Stimulated activated naive CD8-positive, alpha-beta T cell treated with anti-CD3 and anti-CD28 coated beads, Interleukin-15, Interleukin-2, amounts not matched to agents 100 ng/mL and 50 ng/mL, for 24 hours (primary cell): ENCODE measurements around the gene RNU1-2.
"Not testable (repeated sequence)": the region's sequence is repeated elsewhere in the genome, so short reads cannot be mapped to it uniquely, and the experiment has no call there.

ENCODE experiments used
- H3K27ac Mint-ChIP-seq: one replicate; pipeline ENCODE4 v1.8.0; 2021; ENCODE audit warnings: mild to moderate bottlenecking, mixed read lengths
- H3K27me3 Mint-ChIP-seq: one replicate; pipeline ENCODE4 v1.8.0; 2021; ENCODE audit warnings: mixed read lengths
- H3K36me3 Mint-ChIP-seq: one replicate; pipeline ENCODE4 v1.8.0; 2021; ENCODE audit warnings: low read depth, mixed read lengths
- H3K4me1 Mint-ChIP-seq: one replicate; pipeline ENCODE4 v1.8.0; 2021; ENCODE audit warnings: low read depth, mixed read lengths
- H3K4me3 Mint-ChIP-seq: one replicate; pipeline ENCODE4 v1.8.0; 2021; ENCODE audit warnings: mild to moderate bottlenecking, mixed read lengths
- H3K9me3 Mint-ChIP-seq: one replicate; pipeline ENCODE4 v1.8.0; 2021; ENCODE audit warnings: mixed read lengths

RNU1-2 gene

GRCh38 chr1:16925635-16926490, 30.1 kb downstream of the RNU1-2 start:
- H3K36me3 Mint-ChIP-seq, result no peaks in the 10 kb centered on the region

GRCh38 chr1:16926491-16927073, 30.8 kb downstream of the RNU1-2 start:
- H3K4me1 Mint-ChIP-seq, result peaks cover 15% of the 10 kb centered on the region
- H3K4me3 Mint-ChIP-seq, result no peak overlapping the region
- no peaks in the 10 kb centered on the region for H3K9me3 Mint-ChIP-seq
- no peak overlapping the region for H3K27ac Mint-ChIP-seq
- no peaks in the 10 kb centered on the region for H3K27me3 Mint-ChIP-seq
- H3K36me3 Mint-ChIP-seq, result no peaks in the 10 kb centered on the region

More at GRCh38 chr1:16925635-16926490, 30.1 kb downstream of the RNU1-2 start:
- Mint-ChIP-seq H3K9me3 (no peaks in the 10 kb centered on the region), H3K4me3 (no peak overlapping the region), H3K27ac (no peak overlapping the region), H3K27me3 (no peaks in the 10 kb centered on the region), H3K4me1 (peaks cover 23% of the 10 kb centered on the region)

- Mint-ChIP-seq H3K4me3 (no peak overlapping the region), H3K27me3 (no peaks in the 10 kb centered on the region), H3K9me3 (no peaks in the 10 kb centered on the region), H3K27ac (no peak overlapping the region), H3K4me1 (peaks cover 9% of the 10 kb centered on the region), H3K36me3 (no peaks in the 10 kb centered on the region)
Measured at GRCh38 chr1:16927256-16927655, 31.5 kb downstream of the RNU1-2 start.

- Mint-ChIP-seq H3K4me1 (peaks cover 4% of the 10 kb centered on the region), H3K36me3 (no peaks in the 10 kb centered on the region), H3K4me3 (no peak overlapping the region), H3K27me3 (no peaks in the 10 kb centered on the region), H3K27ac (no peak overlapping the region), H3K9me3 (no peaks in the 10 kb centered on the region)
Measured at GRCh38 chr1:16927711-16928485, 32.1 kb downstream of the RNU1-2 start.

- not testable (repeated sequence) for H3K4me1 Mint-ChIP-seq, H3K9me3 Mint-ChIP-seq, H3K27me3 Mint-ChIP-seq, H3K4me3 Mint-ChIP-seq, H3K27ac Mint-ChIP-seq, H3K36me3 Mint-ChIP-seq
Measured at GRCh38 chr1:16929146-16930041, 33.6 kb downstream of the RNU1-2 start.

GRCh38 chr1:16931206-16931934, 35.6 kb downstream of the RNU1-2 start:
- H3K27me3 Mint-ChIP-seq, H3K4me1 Mint-ChIP-seq, H3K36me3 Mint-ChIP-seq, H3K4me3 Mint-ChIP-seq, H3K27ac Mint-ChIP-seq, H3K9me3 Mint-ChIP-seq: not testable (repeated sequence)

- H3K4me3 Mint-ChIP-seq, H3K9me3 Mint-ChIP-seq, H3K27me3 Mint-ChIP-seq, H3K27ac Mint-ChIP-seq, H3K4me1 Mint-ChIP-seq, H3K36me3 Mint-ChIP-seq: not testable (repeated sequence)
Measured at GRCh38 chr1:16933945-16934344, 38.2 kb downstream of the RNU1-2 start.

GRCh38 chr1:16936580-16936979, 40.8 kb downstream of the RNU1-2 start:
- H3K9me3 Mint-ChIP-seq, H3K27ac Mint-ChIP-seq, H3K4me3 Mint-ChIP-seq, H3K27me3 Mint-ChIP-seq, H3K4me1 Mint-ChIP-seq: not testable (repeated sequence)
- H3K36me3 Mint-ChIP-seq, result peaks cover 12% of the 10 kb centered on the region

GRCh38 chr1:16938351-16939321, 42.9 kb downstream of the RNU1-2 start:
- Mint-ChIP-seq H3K27ac (no peak overlapping the region), H3K4me3 (no peak overlapping the region), H3K27me3 (no peaks in the 10 kb centered on the region), H3K36me3 (peaks cover 16% of the 10 kb centered on the region), H3K9me3 (no peaks in the 10 kb centered on the region), H3K4me1 (no peaks in the 10 kb centered on the region)

GRCh38 chr1:16939386-16940180, 43.8 kb downstream of the RNU1-2 start:
- H3K27ac Mint-ChIP-seq, H3K4me3 Mint-ChIP-seq, H3K9me3 Mint-ChIP-seq, H3K4me1 Mint-ChIP-seq, H3K27me3 Mint-ChIP-seq: not testable (repeated sequence)
- H3K36me3 Mint-ChIP-seq, result peaks cover 16% of the 10 kb centered on the region

- H3K27ac Mint-ChIP-seq, result no peak overlapping the region
Measured at GRCh38 chr1:16944038-16944437, 48.3 kb downstream of the RNU1-2 start.

GRCh38 chr1:16945512-16945911, 49.7 kb downstream of the RNU1-2 start:
- peaks cover 16% of the 10 kb centered on the region for H3K36me3 Mint-ChIP-seq
- not testable (repeated sequence) for H3K9me3 Mint-ChIP-seq, H3K27me3 Mint-ChIP-seq, H3K4me3 Mint-ChIP-seq, H3K27ac Mint-ChIP-seq, H3K4me1 Mint-ChIP-seq

More at GRCh38 chr1:16944038-16944437, 48.3 kb downstream of the RNU1-2 start:
- no peaks in the 10 kb centered on the region for H3K27me3 Mint-ChIP-seq
- H3K9me3 Mint-ChIP-seq, result no peaks in the 10 kb centered on the region
- H3K4me1 Mint-ChIP-seq, result no peaks in the 10 kb centered on the region
- H3K4me3 Mint-ChIP-seq, result no peak overlapping the region
- peaks cover 16% of the 10 kb centered on the region for H3K36me3 Mint-ChIP-seq
